C4-2B (cell line): ENCODE results near the gene SMO.

Experiments
- ZFX ChIP-seq: fragments of 450-650 bp; IDR thresholded peaks from 2 replicates; pipeline ENCODE4 v1.6.1; 2017
- TF ChIP-seq, protein P1 (sequence below): fragments of 450-650 bp; conservative IDR thresholded peaks from 2 replicates; pipeline ENCODE4 v1.5.1; 2017; ENCODE audit warnings: mild to moderate bottlenecking

DNA sequence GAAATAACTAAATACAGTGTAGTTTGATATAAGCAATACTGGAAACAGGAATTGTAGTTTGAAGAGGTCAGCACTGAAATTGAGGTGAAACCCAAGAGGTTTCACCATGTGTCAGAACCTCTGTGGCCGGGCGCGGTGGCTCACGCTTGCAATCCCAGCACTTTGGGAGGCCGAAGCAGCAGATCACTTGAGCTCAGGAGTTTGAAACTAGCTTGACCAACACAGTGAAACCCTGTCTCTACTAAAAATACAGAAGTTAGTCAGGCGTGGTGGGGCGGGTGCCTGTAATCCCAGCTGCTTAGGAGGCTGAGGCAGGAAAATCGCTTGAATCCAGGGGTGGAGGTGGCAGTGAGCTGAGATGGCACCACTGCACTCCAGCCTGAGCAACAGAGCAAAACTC is 50.1 kb downstream of the SMO start:
- TF ChIP-seq, protein P1, sequence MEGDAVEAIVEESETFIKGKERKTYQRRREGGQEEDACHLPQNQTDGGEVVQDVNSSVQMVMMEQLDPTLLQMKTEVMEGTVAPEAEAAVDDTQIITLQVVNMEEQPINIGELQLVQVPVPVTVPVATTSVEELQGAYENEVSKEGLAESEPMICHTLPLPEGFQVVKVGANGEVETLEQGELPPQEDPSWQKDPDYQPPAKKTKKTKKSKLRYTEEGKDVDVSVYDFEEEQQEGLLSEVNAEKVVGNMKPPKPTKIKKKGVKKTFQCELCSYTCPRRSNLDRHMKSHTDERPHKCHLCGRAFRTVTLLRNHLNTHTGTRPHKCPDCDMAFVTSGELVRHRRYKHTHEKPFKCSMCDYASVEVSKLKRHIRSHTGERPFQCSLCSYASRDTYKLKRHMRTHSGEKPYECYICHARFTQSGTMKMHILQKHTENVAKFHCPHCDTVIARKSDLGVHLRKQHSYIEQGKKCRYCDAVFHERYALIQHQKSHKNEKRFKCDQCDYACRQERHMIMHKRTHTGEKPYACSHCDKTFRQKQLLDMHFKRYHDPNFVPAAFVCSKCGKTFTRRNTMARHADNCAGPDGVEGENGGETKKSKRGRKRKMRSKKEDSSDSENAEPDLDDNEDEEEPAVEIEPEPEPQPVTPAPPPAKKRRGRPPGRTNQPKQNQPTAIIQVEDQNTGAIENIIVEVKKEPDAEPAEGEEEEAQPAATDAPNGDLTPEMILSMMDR, result no peak
- no peak for TF ChIP-seq ZFX
